Lung (tissue), 12 donors: ENCODE measurements around the gene SMARCAL1. TPM values are rescaled to one million over a fixed set of nuclear protein-coding genes. Genes with fewer than 3 reads are reported as not detected.

Source experiments
- ATAC-seq: fragments of 200-7000 bp; cut with Tn5 transposase; one replicate; pipeline ENCODE4 v1.9.1; 2020; ENCODE audit warnings: moderate number of reproducible peaks; ENCODE audit not compliant: insufficient read depth, low FRiP score
- DNase-seq, 3 donors: peaks; one replicate each; pipeline ENCODE4 v3.0.0-alpha.2; 2013 to 2017
- H3K27ac ChIP-seq, 2 donors: one replicate each; pipeline ENCODE4 v1.5.1; 2013; ENCODE audit warnings: mild to moderate bottlenecking in 2 of 2, moderate library complexity in 2 of 2, control low read depth in 1 of 2, inconsistent platforms in 1 of 2, low read depth in 1 of 2, low read length in 1 of 2
- H3K27me3 ChIP-seq, 3 donors: one replicate each; pipeline ENCODE4 v1.5.1; 2013; ENCODE audit warnings: low read length in 2 of 3; ENCODE audit not compliant: control insufficient read depth in 3 of 3, insufficient read depth in 3 of 3
- H3K36me3 ChIP-seq, 4 donors: one replicate each; pipeline ENCODE4 v1.5.1; 2013; ENCODE audit warnings: low read length in 4 of 4, mild to moderate bottlenecking in 1 of 4, moderate library complexity in 1 of 4; ENCODE audit not compliant: control insufficient read depth in 4 of 4, insufficient read depth in 4 of 4
- H3K4me1 ChIP-seq, 5 donors: one replicate each; pipeline ENCODE4 v1.5.1; 2013; ENCODE audit warnings: low read length in 5 of 5, mild to moderate bottlenecking in 2 of 5, moderate library complexity in 1 of 5; ENCODE audit not compliant: control insufficient read depth in 5 of 5, insufficient read depth in 5 of 5
- H3K4me3 ChIP-seq: one replicate; pipeline ENCODE4 v1.5.1; 2013; ENCODE audit warnings: mild to moderate bottlenecking, control low read depth, moderate library complexity
- H3K9ac ChIP-seq, 2 donors: one replicate each; pipeline ENCODE4 v1.5.1; 2013; ENCODE audit warnings: low read length in 2 of 2, control low read depth in 1 of 2; ENCODE audit not compliant: insufficient read depth in 1 of 2
- H3K9me3 ChIP-seq, 4 donors: one replicate each; pipeline ENCODE4 v1.5.1; 2013; ENCODE audit warnings: low read length in 3 of 4, mild to moderate bottlenecking in 1 of 4, moderate library complexity in 1 of 4; ENCODE audit not compliant: control insufficient read depth in 4 of 4, insufficient read depth in 3 of 4
- WGBS, 2 donors: extraction: QIAGEN DNeasy Blood & Tissue Kit; methylation state at CpG; one replicate each; pipeline ENCODE4 v1.1.7; 2013; 5-methylcytosine and 5-hydroxymethylcytosine counted together
- polyA plus RNA-seq, 2 donors: library from polyadenylated mRNA; stranded (reverse); fragments of 200-250 nt; gene quantifications; one replicate each; pipeline ENCODE4 v1.2.1, GENCODE V29; 2013
- total RNA-seq, 2 donors: library from RNA; depleted of rRNA in 1 of 2; stranded (reverse); fragments of >200 nt in 1 of 2; gene quantifications; one replicate each; pipeline ENCODE4 v1.2.1, GENCODE V29; 2014 to 2021
- TF ChIP-seq, protein P1 (sequence below): IDR thresholded peaks from 2 replicates; pipeline ENCODE4 v1.5.1; 2012; ENCODE audit warnings: mild to moderate bottlenecking; ENCODE audit errors: control extremely low read depth, extremely low read depth
- donor health status: control.
- donor health status: control.
- donor health status: Bipolar disorder and iron deficiency.
- donor health status: healthy.
- donor health status: DM: yes; HTN: yes; CAD: no.

Gene SMARCAL1
- total and polyA plus RNA-seq, 4 donors: 5.2 to 28.6 (median 13.5) TPM

DNA sequence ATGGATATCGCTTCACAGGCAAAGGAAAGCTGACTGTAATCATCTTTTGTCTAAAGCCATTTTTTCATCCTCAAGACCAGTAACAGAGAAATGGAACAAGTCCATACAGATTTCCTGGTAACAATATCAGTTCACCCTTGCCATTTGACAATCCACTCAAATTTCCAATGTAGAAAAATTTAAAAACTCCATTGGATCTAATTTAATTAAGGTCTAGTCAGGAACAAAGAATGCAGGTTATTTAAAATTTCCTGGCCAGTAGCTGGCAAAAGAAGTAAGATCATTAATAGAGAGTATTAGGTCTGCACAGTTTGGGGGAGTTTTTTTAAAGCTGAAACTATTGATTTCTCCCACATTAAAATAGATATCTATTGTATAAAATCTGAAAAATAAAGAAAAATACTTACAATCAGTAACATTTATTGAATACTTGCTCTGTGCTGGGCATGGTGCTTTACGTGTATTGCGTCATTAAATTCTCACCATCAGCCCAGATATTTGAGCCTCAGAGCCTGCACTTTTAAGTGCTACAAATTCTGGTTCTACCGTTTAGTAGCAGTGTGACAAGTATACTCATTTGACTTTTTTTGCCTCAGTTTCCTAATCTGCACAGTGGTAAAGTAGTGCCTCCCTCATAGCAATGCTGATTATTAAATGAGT, 41.8 kb downstream of the SMARCAL1 start:
- TF ChIP-seq, protein P1, sequence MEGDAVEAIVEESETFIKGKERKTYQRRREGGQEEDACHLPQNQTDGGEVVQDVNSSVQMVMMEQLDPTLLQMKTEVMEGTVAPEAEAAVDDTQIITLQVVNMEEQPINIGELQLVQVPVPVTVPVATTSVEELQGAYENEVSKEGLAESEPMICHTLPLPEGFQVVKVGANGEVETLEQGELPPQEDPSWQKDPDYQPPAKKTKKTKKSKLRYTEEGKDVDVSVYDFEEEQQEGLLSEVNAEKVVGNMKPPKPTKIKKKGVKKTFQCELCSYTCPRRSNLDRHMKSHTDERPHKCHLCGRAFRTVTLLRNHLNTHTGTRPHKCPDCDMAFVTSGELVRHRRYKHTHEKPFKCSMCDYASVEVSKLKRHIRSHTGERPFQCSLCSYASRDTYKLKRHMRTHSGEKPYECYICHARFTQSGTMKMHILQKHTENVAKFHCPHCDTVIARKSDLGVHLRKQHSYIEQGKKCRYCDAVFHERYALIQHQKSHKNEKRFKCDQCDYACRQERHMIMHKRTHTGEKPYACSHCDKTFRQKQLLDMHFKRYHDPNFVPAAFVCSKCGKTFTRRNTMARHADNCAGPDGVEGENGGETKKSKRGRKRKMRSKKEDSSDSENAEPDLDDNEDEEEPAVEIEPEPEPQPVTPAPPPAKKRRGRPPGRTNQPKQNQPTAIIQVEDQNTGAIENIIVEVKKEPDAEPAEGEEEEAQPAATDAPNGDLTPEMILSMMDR: no peak
- ATAC-seq (no peak), DNase-seq (no peak)
- WGBS, 2 donors: 98% methylated on average over 4 of the region's 4 CpGs
- Histone ChIP-seq H3K27ac (no peak overlapping the region), H3K9ac (no peak overlapping the region), H3K9me3 (no peaks in the 10 kb centered on the region), H3K36me3 (peaks cover 23 to 35% (median 29%) of the 10 kb centered on the region in 4 donors), H3K4me1 (no peaks in the 10 kb centered on the region), H3K4me3 (no peak overlapping the region), H3K27me3 (no peaks in the 10 kb centered on the region)

- Histone ChIP-seq H3K27ac (no peak overlapping the region), H3K4me1 (no peaks in the 10 kb centered on the region), H3K9me3 (peaks cover 0 to 4% (median 0%) of the 10 kb centered on the region in 4 donors), H3K4me3 (no peak overlapping the region), H3K36me3 (peaks cover 6 to 11% (median 8%) of the 10 kb centered on the region in 4 donors), H3K9ac (no peak overlapping the region), H3K27me3 (no peaks in the 10 kb centered on the region)
- no peak for ATAC-seq
- TF ChIP-seq, protein P1: no peak
- WGBS, 2 donors: 96 to 97% methylated on average over 2 of the region's 2 CpGs
- DNase-seq: no peak
Measured at GRCh38 chr2:216463148-216463547, 50.9 kb downstream of the SMARCAL1 start.

DNA sequence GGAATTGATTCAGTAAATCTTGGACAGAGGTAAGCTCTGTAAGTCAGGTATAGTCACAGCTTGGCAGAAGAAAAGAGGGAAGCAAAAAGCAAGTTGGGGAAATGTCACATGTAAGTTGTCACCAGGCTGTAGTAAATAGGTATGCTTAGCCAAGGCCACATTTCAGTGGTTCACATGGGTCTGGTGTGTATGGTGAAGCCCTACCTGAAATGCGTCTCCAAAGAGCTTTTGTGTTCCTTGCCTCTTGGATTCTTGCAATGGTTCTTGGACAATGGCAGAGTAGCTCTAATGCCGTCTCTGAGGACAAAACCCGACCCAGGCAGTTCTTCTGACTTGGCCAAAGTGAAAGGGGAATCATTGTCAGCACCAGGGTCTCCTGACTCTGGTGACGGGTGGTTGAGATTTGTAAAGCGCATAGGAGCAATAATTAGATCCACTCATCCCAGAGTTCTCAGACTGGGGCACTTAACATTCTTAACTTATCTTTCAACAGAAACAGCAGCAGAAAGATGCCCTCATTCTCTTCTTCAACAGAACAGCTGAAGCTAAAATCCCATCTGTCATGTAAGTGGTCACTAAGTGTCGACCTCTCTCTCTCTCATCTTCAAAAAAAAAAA, 51.9 kb downstream of the SMARCAL1 start:
- 92% methylated on average over 6 of the region's 6 CpGs for WGBS, 2 donors
- no peak overlapping the region for H3K4me3 ChIP-seq

More for the DNA sequence above, 51.9 kb downstream of the SMARCAL1 start:
- Histone ChIP-seq H3K27me3 (no peaks in the 10 kb centered on the region), H3K4me1 (no peaks in the 10 kb centered on the region), H3K36me3 (peaks cover 6 to 17% (median 8%) of the 10 kb centered on the region in 4 donors), H3K9me3 (peaks cover 0 to 4% (median 0%) of the 10 kb centered on the region in 4 donors), H3K9ac (no peak overlapping the region), H3K27ac (no peak overlapping the region)
- TF ChIP-seq, protein P1: no peak
- no peak for ATAC-seq
- no peak for DNase-seq
